GM21381 (cell line): Measurements from ENCODE around the gene TSPAN31.
"Not testable (repeated sequence)": the region's sequence is repeated elsewhere in the genome, so short reads cannot be mapped to it uniquely, and the experiment has no call there.

Experiments used
- ATAC-seq: cut with Tn5 transposase; IDR thresholded peaks from one replicate; pipeline ENCODE4 v1.9.1; 2021; ENCODE audit warnings: mild to moderate bottlenecking, moderate library complexity; ENCODE audit not compliant: unreplicated experiment

The TSPAN31 gene

DNA sequence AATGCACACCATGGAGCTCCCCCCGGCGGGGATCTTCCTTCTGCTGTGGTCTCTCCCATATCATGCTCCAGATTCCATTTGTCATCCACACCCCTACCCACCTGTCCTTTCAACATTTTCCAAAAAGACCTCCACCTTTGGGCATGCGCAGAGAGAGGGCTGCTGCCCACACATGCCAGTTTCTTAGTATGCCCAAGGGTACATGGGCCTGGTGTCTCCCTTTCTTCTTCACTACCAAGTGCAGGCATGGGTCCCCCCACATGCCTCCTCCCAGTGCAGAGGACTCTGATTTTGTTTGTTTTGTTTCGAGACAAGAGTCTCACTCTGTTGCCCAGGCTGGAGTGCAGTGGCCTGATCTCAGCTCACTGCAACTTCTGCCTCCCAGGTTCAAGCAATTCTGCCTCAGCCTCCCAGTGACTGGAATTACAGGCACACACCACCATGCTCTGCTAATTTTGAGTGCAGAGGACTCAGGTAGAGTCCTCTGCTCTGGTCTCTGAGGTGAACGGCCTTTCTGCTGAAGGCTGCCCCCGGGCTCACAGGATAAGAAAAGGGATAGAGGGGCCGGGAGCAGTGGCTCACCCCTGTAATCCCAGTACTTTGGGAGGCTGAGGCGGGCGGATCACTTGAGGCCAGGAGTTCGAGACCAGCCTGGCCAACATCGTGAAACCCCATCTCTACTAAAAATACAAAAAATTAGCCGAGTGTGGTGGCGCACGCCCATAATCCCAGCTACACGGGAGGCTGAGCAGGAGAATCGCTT lies 22.8 kb upstream of the TSPAN31 start:
- not testable (repeated sequence) for ATAC-seq

DNA sequence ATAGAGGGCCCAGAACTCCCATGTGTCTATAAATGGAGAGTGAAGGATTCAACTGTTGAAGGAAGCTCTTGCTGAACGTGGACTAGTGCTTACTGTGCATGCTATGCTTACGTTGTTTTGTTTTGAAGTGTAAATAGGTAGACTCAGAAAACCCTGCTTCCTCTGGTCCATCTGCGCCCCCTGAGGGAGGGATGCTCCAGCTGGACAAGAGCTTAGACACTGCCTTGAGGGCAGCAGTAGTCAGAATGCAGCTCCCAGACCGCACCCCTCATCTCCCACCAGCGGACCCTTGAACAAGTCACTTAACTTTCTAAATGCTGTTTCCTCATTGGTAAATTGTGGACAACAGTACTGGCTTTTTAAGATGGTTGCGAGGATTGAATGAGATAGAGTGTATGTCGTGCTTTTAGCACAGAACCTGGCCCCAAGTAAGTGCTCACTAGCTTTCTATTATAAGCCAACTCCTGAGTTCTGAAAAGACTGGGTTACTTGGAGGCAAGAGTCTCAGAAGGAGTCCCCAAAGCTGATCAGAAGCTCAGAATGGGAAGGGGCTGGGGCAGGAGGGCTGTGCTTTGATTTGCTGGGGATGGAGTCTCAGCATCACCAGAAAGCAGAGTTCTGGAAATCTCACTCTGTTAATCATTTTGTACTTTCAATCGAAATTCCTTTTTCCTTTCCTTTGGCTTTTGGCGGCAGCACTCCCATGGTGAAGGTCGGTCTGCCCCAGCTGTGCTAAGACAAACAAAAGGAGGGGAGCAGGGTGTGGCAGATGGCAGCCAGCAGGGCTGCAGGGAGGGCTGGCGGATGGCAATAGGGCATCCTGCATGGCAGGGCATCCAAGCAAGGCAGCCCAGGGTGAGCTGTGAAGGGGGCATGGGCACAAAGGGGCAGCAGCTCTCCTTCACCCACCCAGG lies 21.9 kb upstream of the TSPAN31 start:
- ATAC-seq = no peak

DNA sequence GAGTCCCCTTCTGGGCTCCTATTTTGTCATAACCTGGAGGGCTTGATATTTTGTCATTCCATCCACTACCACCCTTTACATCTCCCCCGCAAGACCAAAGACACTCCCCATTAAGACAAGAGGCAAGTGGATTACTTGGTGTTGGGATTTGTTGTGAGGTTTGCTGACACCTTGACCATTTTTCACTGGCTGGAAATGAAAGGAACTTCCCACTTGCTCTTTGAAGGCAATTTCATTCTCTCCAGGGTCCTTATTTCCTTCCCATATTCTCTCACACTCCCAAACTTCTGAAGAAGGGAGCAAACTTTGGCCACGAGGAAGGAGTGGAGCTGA lies 21.2 kb upstream of the TSPAN31 start:
- no peak for ATAC-seq

DNA sequence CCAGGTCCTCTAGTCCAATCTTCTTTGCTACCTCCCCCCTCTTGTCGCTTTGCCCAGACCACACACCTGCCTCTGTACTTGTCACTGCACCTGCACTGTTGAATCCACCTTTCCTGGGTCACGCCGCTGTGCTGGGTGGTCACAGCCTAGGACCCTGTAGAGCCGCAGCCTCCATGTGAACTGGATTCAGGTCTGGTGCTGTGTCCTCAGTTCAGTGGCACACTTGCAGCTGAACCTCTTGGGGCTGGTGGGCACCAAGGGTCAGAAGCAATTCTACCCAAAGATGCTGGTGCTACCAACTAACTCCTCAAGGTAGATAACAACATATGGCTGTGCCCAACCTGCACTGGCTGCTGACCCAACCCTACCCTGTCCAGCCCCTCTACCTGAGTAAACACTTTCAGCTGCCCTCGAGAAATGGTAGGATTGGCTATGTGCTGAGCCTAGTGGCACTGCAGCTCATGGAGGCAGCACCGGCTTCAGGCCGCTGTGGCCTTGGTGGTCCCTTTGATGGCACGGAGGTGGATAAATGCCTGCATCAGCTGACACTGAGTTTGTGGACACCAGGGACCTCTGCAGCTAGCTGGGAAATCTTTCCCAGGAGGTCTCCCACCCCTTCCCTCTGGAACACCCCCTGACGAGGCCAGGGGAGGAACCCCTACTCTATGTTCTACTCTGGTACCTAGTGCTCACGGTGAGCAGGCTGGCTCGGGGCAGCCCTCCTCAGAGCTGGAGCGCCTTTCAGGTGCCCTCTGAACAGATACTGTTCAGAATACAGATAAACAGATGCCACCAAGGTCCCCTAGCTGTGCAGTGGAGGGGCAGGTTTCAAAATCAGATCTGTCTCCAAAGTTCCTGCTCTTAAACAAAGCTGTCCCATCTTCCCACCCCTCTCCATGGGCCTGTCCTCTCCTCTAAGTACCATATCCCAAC lies 20.6 kb upstream of the TSPAN31 start:
- no peak for ATAC-seq

DNA sequence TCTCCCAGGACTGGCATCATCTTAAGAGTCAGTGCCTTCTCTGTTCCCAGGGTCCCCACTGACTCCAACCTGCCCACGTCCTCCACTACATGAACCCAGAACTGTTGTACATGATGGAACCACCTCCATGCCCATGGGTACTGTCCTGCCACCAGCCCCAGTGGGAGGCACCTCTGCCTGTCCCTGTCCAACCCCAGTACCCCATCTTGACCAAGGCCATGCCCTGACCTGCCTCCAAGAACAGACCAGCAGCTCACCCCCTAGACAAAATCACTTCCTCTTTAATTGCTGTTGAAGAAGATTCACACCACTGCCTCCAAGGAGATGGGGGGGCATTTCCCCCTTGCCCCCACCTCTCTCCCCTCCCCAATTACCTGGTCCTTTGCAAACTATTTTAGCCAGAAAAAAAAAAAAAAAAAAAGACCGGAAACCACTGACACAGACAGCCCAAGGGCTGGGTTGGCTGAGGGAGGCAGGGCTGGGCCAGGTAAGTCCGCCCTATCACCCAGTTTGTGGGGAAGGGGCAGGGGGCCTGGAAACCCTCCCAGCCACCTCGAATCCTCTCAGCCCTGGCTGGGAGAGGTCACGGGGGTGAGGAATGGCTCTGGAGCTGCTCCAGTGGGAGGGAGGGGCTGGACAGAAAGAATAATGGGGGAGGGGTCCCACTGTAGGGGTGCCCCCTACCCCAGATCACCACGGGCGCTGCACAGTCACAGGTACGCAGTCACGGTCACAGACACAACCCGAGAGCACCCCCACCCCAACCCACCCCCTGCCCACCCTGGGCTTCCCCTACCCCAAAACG lies 19.7 kb upstream of the TSPAN31 start:
- no peak for ATAC-seq

DNA sequence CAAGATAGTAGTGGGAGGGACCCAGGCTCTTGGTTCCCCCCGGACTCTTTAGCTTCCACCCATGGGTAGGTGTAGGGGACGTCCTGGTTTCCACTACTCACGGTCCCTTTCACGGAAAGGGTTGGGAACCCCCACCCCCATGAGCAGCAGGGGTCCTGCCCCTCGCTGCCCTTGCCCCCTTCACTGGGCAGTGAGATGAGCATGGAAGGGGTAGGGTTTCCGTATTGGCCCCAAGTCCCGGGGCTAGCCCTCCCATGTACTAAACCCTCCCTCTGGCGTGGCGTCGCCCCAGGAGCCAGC lies 19.0 kb upstream of the TSPAN31 start:
- no peak for ATAC-seq

DNA sequence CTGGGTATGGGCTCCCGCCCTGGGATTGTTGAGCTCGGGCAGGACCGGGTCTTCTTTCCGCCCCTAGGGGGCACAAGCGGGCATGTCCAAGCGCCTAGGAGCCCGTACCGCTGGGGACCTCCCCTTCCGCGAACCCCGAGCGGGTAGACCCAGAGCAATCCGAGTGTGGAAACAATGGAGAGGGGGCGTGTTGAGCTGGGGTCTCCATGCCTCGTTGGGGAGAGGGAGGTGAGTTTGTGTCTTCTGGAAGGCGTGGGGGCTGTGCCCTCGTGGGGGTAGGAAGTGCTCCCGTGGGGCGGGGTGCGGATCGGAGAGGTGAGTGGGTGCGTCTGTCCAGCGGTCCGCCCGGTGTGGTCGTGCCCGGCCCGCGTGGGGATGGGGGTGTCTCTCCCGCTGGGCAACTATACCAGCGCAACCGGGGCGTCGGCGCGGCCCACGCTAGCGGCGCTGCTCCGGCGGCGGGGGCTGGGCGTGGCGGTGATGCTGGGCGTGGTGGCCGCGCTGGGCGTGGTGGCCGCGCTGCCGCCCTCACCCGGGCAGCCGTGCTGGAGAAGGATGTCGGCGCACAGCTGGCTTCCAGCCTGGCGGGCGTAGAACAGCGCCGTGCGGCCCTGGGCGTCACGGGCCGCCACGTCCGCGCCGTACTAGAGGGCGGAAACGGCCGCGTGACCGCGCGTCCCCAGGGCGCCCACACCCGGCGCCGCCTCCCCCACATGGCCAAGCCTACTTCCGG lies 18.5 kb upstream of the TSPAN31 start:
- no peak for ATAC-seq

DNA sequence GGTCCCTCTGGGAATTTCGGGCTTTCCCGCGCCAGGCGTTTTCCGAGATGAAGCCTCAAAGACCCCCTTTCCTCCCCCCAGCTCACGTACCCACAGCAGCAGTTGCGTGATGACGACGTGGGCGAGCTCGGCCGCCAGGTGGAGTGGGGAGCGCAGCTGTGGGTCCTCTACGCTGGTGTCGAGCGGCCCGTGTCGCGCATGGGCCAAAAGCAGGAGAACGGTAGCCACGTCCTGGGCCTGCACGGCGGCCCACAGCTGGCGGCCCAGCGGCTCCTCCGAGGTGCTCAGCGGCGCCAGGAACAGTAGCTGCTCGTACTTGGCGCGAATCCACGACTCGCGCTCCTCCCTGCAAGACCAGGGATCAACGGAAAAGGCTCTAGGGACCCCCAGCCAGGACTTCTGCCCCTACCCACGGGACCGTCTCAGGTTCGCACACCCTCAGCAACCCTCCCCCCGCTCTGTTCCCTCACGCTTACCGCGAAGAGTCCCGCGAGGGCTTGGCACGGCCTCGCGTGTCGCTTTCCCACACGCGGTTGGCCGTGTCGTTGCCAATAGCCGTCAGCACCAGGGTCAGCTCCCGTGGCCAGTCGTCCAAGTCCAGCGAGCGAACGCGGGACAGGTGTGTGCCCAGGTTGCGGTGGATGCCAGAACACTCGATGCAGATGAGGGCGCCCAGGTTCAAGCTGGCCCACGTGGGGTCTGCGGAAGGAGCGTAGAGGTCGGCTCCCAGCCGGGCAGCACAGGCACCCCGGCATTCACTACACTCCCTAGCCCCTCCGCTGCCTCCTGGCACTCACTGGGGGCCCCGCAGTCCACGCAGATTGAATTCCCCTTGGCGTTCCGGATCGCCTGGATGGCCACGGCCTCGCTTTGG lies 17.7 kb upstream of the TSPAN31 start:
- no peak for ATAC-seq

DNA sequence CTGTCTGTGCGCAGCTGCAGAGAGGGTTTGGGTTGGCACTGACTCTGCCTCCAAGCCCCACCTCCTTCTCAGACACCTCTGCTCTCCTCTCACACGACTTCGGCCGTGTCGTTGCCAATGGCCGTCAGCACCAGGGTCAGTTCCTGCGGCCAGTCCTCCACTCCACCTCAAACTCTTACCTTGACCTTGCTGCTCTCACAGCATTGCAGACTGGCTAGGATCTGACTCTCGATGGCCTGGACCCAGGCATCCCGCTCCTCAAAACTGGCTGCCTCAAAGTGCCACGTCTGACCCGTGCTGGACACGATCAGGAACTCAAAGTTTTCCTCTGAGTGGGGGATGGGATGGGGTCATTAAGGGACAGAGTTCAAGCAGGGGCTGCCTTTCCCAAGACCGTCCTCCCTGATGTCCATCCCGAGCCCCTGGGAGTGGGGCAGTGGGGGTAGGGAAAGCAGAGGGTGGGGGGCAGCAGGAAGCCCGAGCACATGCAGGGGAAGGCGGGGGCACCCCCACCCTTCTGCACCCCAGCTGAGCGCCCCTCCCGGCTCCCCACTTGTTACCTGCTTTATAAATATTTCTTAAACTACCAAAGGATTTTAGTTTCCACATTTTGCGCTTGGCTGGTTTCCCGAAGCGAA lies 17.0 kb upstream of the TSPAN31 start:
- no peak for ATAC-seq

DNA sequence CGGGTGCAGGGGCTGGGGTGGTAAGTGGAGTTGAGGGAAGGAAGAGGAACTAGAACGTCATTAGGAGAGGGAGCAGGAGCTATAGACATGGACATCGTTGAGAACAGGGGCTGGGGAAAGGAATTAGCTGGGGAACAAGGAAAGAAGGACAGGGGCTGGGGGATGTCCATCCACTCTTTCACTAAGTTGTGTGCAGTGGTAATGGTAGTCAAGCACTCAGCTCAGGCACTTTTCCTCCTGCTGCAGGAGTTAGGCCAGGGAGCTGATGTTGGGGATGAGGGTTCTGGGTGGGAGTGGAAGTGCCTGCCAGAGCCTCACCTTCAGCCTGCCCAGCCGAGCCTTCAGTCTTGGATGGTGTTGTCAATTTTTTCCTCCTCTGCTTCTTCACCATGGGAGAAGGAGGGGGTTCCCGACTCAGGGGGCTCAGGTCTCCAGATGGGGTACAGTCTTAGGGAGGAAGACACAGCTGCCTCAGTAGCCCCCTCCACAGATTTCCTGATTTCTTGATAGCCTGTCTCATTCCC lies 15.5 kb upstream of the TSPAN31 start:
- ATAC-seq = no peak

DNA sequence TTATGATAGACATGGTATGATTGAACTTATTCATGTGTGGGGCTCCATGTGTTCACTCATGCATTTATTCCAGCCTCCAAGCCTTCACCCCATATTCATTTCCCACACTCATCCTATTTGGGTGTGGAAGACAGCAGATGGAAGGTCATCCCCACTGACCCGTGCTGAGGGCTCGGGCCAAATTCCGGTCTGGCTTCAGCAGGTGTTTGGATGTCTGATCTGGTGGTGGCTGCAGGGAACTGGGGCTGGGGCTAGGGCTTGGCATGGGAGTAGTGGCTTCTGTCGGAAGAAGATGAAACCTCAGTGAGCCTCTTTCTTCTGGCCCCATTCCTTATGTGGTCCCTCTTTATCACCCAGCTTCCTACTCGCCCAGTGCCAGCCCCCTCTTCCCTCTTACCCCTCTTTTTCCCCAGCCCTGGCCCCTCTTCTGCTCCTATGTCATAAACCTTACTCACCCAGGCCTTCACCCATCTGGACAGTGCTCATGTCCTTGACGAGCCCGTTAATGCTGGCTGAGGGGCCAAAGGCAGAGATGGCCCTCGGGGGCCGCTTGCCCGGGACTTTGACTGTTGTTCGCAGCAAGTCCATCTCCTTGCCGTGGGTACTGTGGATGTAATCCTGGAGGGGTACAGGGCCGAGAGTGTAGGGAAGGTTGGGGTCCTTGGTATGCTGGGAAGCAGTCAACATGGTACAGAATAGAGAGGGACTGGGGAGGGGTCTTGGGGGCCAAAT lies 14.3 kb upstream of the TSPAN31 start:
- ATAC-seq = no peak

DNA sequence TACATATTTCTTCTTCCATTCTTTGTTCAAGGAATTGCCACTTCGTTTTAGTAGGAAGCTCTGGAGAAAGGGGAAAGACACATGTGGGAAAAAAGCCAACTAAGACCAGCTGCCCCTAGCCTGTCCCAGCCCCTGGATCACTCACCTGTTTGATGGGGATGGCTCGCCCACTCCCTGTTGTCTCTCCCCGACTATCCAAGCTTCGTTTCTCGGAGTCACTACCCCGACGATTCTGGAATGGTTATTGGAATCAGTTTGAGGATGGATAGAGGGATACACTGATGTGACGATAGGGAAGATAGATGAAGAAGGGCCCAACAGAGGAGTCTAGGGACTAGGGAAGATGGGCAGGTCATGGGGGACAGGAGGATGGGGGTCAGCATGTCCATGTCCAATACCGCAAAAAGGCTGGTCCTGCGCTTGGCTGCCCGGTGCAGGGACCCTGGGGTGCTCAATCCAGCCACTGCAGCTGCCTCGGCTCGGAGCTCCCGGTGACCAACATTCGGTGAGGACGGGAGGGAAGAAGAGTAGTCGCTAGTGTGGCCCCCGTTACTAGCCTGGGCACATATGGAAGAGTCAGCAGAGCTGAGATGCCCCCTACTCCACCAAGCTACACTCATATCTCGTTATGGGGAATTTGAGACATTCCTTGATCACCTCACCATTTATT lies 13.3 kb upstream of the TSPAN31 start:
- no peak for ATAC-seq

DNA sequence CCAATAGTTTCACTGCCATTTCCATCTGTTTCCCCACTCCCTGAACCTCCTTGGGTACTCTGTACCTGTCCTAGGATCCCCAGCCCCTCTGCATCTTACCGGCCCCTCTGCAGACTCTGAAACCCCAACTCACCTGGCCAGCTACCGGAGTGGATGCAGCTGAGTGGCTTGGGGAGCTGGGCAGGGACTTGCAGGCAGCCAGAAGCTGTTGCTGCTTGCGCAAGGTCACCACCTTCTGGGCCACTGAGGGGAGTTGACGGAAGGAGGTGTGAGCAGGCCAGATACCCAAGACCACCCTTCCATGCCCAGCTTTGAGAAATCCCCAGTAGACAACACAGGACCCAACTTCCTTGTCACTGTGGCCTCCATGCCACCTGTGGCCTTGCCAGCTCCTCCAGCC lies 12.6 kb upstream of the TSPAN31 start:
- ATAC-seq = no peak

DNA sequence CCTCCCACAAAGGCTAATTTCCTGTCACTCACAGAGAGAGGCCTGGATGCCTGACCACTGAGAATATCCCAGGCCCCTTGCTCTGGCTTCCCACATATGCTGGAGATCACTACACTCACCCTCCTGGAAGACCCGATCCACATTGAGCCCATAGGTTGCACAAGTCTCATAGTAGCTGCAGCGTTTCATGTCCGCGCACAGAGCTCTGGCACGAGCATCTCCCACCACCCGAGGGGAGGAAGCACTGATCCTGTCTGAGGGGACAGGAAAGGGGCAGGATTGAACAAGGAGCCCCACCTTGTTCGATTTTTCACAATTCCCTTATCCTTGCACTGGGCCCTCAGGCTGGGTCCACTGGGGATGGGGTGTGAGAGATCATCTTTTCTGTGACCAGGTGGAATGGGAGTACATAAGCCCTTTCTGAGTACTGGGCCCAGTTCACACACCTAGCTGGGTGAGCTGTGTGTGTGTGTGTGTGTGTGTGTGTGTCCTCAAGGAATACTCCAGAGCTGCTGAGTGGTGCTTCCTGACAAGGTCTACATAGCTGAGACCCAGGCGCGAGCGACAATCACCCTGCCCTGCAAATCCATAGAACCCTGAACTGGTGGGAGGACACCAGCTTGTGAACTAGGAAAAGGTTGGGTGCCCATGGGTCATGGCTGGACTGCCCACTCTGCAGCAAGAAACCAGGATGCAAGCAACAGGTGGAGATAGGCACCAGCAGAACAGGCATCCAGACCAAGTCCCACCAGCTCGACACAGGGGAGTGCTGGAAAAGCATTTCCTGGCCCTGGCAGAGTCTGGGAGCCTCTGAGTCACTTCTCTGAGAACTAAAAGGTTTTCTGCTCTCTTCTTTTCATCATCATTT lies 11.9 kb upstream of the TSPAN31 start:
- ATAC-seq = no peak

DNA sequence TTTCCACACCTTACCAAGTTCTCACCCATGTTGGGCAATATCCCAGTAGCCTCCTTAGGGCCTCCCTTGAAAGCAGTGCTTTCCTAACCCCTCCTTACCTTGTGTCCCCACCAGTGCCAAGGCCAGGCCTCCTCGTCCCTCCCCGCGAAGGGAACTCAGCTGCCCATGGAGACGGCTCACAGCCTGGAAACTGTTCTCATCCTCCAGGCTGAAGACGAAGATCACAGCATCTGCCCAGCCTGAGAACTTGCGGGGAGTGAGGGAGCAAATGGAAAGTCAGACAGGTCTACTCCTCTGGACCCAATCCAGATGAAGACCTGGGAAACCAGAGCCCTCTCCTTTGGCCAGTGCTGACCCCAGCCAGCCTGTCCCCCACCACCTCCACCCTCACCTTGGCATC lies 10.9 kb upstream of the TSPAN31 start:
- ATAC-seq = no peak

DNA sequence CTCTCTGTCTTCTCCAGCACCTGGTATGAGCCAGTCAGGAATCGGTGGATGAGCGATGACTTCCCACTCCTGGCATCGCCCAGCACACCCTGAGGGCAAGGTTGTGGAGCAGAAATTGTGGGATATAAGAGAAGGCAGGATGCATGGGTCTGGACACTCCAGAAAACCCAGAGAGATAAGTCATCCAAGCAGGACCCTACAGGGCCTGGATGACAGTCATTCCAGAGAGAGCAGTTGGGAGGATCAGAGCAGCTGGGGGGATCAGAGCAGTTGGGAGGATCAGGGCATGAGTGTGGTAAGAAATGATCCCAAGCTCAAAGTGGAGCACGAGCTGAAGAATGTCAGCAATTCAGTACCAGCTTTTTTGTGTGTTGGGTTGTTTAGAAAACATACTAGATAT lies 10.2 kb upstream of the TSPAN31 start:
- no peak for ATAC-seq
